ENCODE results near the gene LAMTOR3. TPM values are rescaled to one million over a fixed set of nuclear protein-coding genes. Genes with fewer than 3 reads are reported as not detected.

The LAMTOR3 gene
- total RNA-seq, 2 experiments from 2014 or later = 20.6 to 25.3 TPM

- ATAC-seq = no peak
- Mint-ChIP-seq H3K4me3 (no peak overlapping the region), H3K9me3 (ENCODE audit: low read depth) (no peaks in the 10 kb centered on the region), H3K4me1 (peaks cover 66% of the 10 kb centered on the region), H3K27ac (peak overlapping the region; percentile 17), H3K27me3 (no peaks in the 10 kb centered on the region), H3K36me3 (peaks cover 64% of the 10 kb centered on the region)
- CTCF ChIA-PET = interaction anchor here (0.9 to 3.2 kb wide), 6 partner anchors 9 to 90 kb away, joined by 3 to 9 read pairs (median 4); partner anchors contain the start of gene DNAJB14
- DNase-seq = no peak
Measured at GRCh38 chr4:99857307-99857706, 36.9 kb downstream of the LAMTOR3 start.

GRCh38 chr4:99856166-99856565 is 38.1 kb downstream of the LAMTOR3 start:
- H3K9me3 Mint-ChIP-seq (ENCODE audit: low read depth) = no peaks in the 10 kb centered on the region
- CTCF ChIA-PET = interaction anchor here (0.8 to 3.2 kb wide), 8 partner anchors 10 to 95 kb away, joined by 3 to 9 read pairs (median 4); partner anchors contain the start of genes DAPP1 and DNAJB14
- H3K4me3 Mint-ChIP-seq = peak overlapping the region; percentile 52
- DNase-seq (peak; percentile 51), ATAC-seq (peak; percentile 68)
- H3K36me3 Mint-ChIP-seq = peaks cover 58% of the 10 kb centered on the region
- H3K27ac Mint-ChIP-seq = peak overlapping the region; percentile 97
- H3K4me1 Mint-ChIP-seq = peaks cover 64% of the 10 kb centered on the region
- no peaks in the 10 kb centered on the region for H3K27me3 Mint-ChIP-seq

GRCh38 chr4:99855678-99856077 is 38.5 kb downstream of the LAMTOR3 start:
- Mint-ChIP-seq H3K36me3 (peaks cover 60% of the 10 kb centered on the region), H3K27me3 (no peaks in the 10 kb centered on the region), H3K27ac (peak overlapping the region; percentile 97), H3K4me3 (peak overlapping the region; percentile 57), H3K9me3 (ENCODE audit: low read depth) (no peaks in the 10 kb centered on the region), H3K4me1 (peaks cover 65% of the 10 kb centered on the region)
- peak; percentile 55 for DNase-seq
- peak; percentile 48 for ATAC-seq
- CTCF ChIA-PET = interaction anchor here (0.8 to 3.2 kb wide), 6 partner anchors 29 to 95 kb away, joined by 3 to 9 read pairs (median 4); partner anchors contain the start of genes DAPP1 and DNAJB14

DNA sequence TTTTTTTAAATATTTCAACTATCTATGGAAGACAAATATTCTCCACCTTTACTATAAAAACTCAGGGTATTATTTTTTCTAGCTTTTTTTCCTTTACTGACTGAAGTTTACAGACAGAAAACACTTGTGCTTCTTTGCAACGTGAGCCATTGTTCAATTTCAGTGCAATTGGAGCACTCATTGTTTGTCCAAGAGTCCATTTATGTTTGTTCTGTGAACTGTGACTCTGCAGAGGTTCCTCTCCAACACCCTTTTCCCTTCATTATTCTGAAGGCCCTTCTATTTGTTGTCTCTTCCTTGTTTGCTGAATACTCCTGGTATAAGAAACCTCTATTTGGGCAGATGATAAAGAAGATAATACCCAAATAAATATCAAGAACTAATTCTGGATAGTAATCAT is 40.2 kb downstream of the LAMTOR3 start:
- CTCF ChIA-PET = interaction anchor here (1.1 to 1.2 kb wide), 2 partner anchors 31 to 42 kb away, joined by 3 to 4 read pairs; no protein-coding TSS in a partner anchor
- no peak overlapping the region for H3K4me3 Mint-ChIP-seq
- peaks cover 60% of the 10 kb centered on the region for H3K36me3 Mint-ChIP-seq
- no peaks in the 10 kb centered on the region for H3K27me3 Mint-ChIP-seq
- peaks cover 75% of the 10 kb centered on the region for H3K4me1 Mint-ChIP-seq
- H3K9me3 Mint-ChIP-seq (ENCODE audit: low read depth) = no peaks in the 10 kb centered on the region
- ATAC-seq = no peak
- no peak overlapping the region for H3K27ac Mint-ChIP-seq
- no peak for DNase-seq

DNA sequence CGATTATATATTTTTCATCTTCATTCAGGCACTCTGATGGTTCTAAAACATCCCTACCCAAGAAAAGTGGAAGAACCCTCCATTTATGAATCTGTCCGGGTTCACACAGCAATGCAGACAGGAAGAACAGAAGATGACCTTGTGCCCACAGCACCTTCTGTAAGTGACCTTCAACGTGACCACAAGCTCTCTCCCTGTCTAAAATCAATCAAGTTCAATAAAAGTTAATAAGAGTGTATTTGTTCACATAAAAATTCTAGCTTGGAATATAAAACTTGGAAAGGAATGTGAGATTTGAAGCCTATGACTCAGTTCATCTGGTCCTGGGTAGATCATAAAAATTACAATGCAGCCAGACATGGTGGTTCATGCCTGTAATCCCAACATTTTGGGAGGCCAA is 41.0 kb downstream of the LAMTOR3 start:
- DNase-seq (no peak), ATAC-seq (no peak)
- H3K4me3 Mint-ChIP-seq = no peak overlapping the region
- H3K9me3 Mint-ChIP-seq (ENCODE audit: low read depth) = no peaks in the 10 kb centered on the region
- CTCF ChIA-PET = interaction anchor here (1.1 kb wide), 1 partner anchor 32 kb away, joined by 4 read pairs; no protein-coding TSS in a partner anchor
- no peaks in the 10 kb centered on the region for H3K27me3 Mint-ChIP-seq
- H3K27ac Mint-ChIP-seq = peak overlapping the region; percentile 47
- H3K36me3 Mint-ChIP-seq = peaks cover 58% of the 10 kb centered on the region
- H3K4me1 Mint-ChIP-seq = peaks cover 81% of the 10 kb centered on the region

DNA sequence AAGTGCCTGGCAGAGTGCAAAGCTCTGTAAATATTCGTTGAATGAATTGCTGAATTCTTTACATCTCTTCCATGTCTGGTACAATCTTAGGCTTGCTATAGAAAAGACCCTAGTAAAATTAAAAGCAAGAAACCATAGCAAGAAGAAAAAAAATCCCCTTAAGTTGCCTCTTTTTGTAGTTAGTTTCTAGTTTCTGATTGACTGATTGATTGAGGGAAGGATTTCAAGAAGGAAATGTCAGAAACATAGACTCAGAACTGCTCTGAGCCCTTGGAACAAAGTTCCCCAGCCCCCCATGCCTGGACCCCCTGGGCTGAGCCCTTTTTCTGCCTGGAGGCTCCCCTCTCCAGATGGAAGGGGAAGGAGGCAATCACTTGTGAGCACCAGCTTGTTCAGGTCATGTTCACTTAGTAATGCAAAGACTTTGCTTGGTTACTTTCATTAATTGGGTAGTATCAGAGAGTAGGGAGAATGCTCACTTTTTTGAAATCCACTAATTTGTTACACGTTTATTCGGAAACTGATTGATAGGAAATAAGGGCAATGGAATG is 42.0 kb downstream of the LAMTOR3 start:
- ATAC-seq (no peak), DNase-seq (no peak)
- H3K27ac Mint-ChIP-seq = peak overlapping the region; percentile 95
- CTCF ChIA-PET = interaction anchor here (0.9 to 2.2 kb wide), 3 partner anchors 9 to 44 kb away, joined by 3 to 10 read pairs (median 3); no protein-coding TSS in a partner anchor
- peak overlapping the region; percentile 61 for H3K4me3 Mint-ChIP-seq
- H3K9me3 Mint-ChIP-seq (ENCODE audit: low read depth) = no peaks in the 10 kb centered on the region
- peaks cover 52% of the 10 kb centered on the region for H3K36me3 Mint-ChIP-seq
- peaks cover 84% of the 10 kb centered on the region for H3K4me1 Mint-ChIP-seq
- H3K27me3 Mint-ChIP-seq = no peaks in the 10 kb centered on the region

DNA sequence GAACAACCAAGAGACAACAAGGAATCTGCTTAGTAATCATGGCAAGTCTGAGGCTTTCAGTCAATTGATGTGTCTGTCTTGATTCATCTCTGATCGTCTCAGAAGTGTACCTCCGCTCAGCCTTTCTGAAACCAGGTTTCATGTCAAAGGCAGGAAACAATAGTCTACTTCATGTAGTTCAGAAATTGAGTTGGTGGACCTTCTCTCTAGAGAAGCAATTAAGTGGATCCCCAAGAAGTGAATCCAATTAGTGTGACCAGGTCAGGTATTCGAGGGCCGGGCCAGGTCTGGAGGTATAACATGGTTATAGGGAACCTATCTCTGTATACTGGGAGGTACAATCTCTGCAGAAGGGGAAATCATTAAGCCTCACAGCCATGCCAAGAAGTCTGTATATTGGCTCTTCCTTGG is 45.6 kb downstream of the LAMTOR3 start:
- no peak overlapping the region for H3K4me3 Mint-ChIP-seq
- CTCF ChIA-PET = interaction anchor here (1.0 to 3.7 kb wide), 4 partner anchors 9 to 43 kb away, joined by 3 to 21 read pairs (median 3); no protein-coding TSS in a partner anchor
- no peak for ATAC-seq

DNA sequence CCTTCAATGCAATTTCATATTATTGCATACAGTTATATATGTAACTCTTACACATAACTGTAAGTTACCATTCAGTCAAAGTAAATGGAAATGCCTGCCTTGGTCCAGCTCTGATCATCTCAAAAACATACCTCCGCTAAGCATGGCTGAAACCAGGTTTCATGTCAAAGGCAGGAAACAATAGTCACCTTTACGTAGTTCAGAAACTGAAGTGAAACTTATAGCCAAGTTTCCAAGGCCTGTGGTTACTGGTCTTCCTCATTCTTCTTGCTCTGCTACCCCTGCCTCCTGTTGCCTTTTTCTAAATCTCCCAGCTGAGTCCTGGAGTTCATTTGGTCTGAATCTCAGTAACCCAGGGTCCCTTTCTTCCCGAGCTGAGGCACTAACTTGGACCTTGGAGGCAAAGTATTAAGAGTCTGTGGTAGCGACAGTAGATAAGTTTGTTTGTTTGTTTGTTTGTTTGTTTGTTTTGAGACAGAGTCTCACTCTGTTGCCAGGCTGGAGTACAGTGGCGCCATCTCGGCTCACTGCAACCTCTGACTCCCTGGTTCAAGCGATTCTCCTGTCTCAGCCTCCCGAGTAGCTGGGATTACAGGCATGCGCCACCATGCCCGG is 46.8 kb downstream of the LAMTOR3 start:
- peaks cover 32% of the 10 kb centered on the region for H3K36me3 Mint-ChIP-seq
- ATAC-seq (peak; percentile 57), DNase-seq (peak; percentile 50)
- H3K27ac Mint-ChIP-seq = peak overlapping the region; percentile 97
- CTCF ChIA-PET = interaction anchor here (1.0 to 4.2 kb wide), 10 partner anchors 10 to 246 kb away, joined by 3 to 21 read pairs (median 4); partner anchors contain the start of genes DAPP1 and LAMTOR3
- no peaks in the 10 kb centered on the region for H3K9me3 Mint-ChIP-seq (ENCODE audit: low read depth)
- peak overlapping the region; percentile 43 for H3K4me3 Mint-ChIP-seq
- peaks cover 73% of the 10 kb centered on the region for H3K4me1 Mint-ChIP-seq
- no peaks in the 10 kb centered on the region for H3K27me3 Mint-ChIP-seq

More for the DNA sequence above, 45.6 kb downstream of the LAMTOR3 start:
- H3K4me1 Mint-ChIP-seq = peaks cover 80% of the 10 kb centered on the region
- no peaks in the 10 kb centered on the region for H3K9me3 Mint-ChIP-seq (ENCODE audit: low read depth)
- H3K27me3 Mint-ChIP-seq = no peaks in the 10 kb centered on the region
- peak; percentile 49 for DNase-seq
- peak overlapping the region; percentile 97 for H3K27ac Mint-ChIP-seq
- H3K36me3 Mint-ChIP-seq = peaks cover 31% of the 10 kb centered on the region

GRCh38 chr4:99846891-99847290 is 47.3 kb downstream of the LAMTOR3 start:
- H3K36me3 Mint-ChIP-seq = peaks cover 34% of the 10 kb centered on the region

DNA sequence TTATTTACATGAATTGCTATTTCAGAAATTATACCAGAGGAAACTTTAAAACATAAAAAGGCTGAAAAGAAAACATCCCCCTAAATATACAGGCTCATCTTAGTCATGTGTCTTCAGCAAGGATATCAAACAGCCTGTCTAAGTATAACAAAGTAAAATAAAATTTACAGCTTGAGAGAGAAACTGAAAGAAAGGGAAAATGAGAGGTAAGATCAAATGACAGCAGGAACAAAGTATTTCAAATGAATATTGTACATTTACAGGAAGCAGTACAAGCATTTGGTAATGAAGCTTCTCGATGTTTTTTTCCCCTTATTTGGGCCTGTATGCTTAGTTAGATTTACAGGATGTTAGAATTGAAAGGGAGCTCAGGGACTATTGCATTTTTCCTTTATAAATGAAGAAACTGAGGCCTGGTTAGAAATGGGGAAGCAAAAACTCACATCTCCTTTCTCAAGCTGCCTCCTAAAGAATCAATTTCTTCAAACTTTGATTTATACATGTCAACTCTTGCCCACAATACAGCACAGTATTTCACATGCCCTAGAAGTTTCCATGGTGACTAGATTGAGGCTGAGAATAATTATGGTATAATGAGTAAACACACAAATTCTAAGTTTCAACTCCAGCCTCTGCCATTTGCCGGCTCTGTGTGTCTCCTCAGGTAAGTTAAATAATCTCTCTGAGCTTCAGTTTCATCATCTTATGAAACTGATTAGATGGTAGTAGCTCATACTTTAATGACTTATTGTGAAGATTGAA is 48.3 kb downstream of the LAMTOR3 start:
- peak overlapping the region; percentile 77 for H3K27ac Mint-ChIP-seq
- no peak for ATAC-seq
- H3K27me3 Mint-ChIP-seq = no peaks in the 10 kb centered on the region
- no peak for DNase-seq
- no peaks in the 10 kb centered on the region for H3K9me3 Mint-ChIP-seq (ENCODE audit: low read depth)
- CTCF ChIA-PET = interaction anchor here (0.8 to 4.2 kb wide), 9 partner anchors 11 to 103 kb away, joined by 4 to 21 read pairs (median 5); partner anchors contain the start of genes DAPP1 and LAMTOR3
- no peak overlapping the region for H3K4me3 Mint-ChIP-seq
- H3K4me1 Mint-ChIP-seq = peaks cover 69% of the 10 kb centered on the region
- peaks cover 41% of the 10 kb centered on the region for H3K36me3 Mint-ChIP-seq

More at GRCh38 chr4:99846891-99847290, 47.3 kb downstream of the LAMTOR3 start:
- ATAC-seq = no peak
- no peaks in the 10 kb centered on the region for H3K27me3 Mint-ChIP-seq
- peak overlapping the region; percentile 97 for H3K27ac Mint-ChIP-seq
- CTCF ChIA-PET = interaction anchor here (0.8 to 4.2 kb wide), 8 partner anchors 10 to 247 kb away, joined by 3 to 21 read pairs (median 4); partner anchors contain the start of genes DAPP1 and LAMTOR3
- DNase-seq = no peak
- H3K4me1 Mint-ChIP-seq = peaks cover 68% of the 10 kb centered on the region
- H3K9me3 Mint-ChIP-seq (ENCODE audit: low read depth) = no peaks in the 10 kb centered on the region
- H3K4me3 Mint-ChIP-seq = peak overlapping the region; percentile 43

GRCh38 chr4:99845179-99845578 is 49.0 kb downstream of the LAMTOR3 start:
- no peak for ATAC-seq
- Mint-ChIP-seq H3K36me3 (peaks cover 44% of the 10 kb centered on the region), H3K27me3 (no peaks in the 10 kb centered on the region), H3K9me3 (ENCODE audit: low read depth) (no peaks in the 10 kb centered on the region), H3K4me1 (peaks cover 68% of the 10 kb centered on the region), H3K4me3 (no peak overlapping the region), H3K27ac (peak overlapping the region; percentile 77)
- DNase-seq = no peak
- CTCF ChIA-PET = interaction anchor here (0.9 to 4.2 kb wide), 6 partner anchors 12 to 103 kb away, joined by 3 to 21 read pairs (median 6); no protein-coding TSS in a partner anchor

GRCh38 chr4:99844048-99844447 is 50.2 kb downstream of the LAMTOR3 start:
- ATAC-seq (no peak), DNase-seq (no peak)
- H3K27me3 Mint-ChIP-seq = no peaks in the 10 kb centered on the region
- H3K27ac Mint-ChIP-seq = peak overlapping the region; percentile 49
- CTCF ChIA-PET = interaction anchor here (1.2 to 4.2 kb wide), 2 partner anchors 32 to 36 kb away, joined by 4 to 17 read pairs; no protein-coding TSS in a partner anchor
- H3K4me3 Mint-ChIP-seq = no peak overlapping the region
- H3K4me1 Mint-ChIP-seq = peaks cover 58% of the 10 kb centered on the region
- H3K36me3 Mint-ChIP-seq = peaks cover 45% of the 10 kb centered on the region
- no peaks in the 10 kb centered on the region for H3K9me3 Mint-ChIP-seq (ENCODE audit: low read depth)
